Subcutaneous adipose tissue (tissue), 4 donors: ENCODE results near the gene DIAPH3. TPM values are rescaled to one million over a fixed set of nuclear protein-coding genes. Genes with fewer than 3 reads are reported as not detected.

ENCODE experiments used
- total RNA-seq, 4 donors: library from RNA; depleted of rRNA; stranded (reverse); fragments of >200 nt; gene quantifications; one replicate each; pipeline ENCODE4 v1.1.0, GENCODE V29; 2016
- TF ChIP-seq, protein P1 (sequence below): fragments of 450-650 bp; IDR thresholded peaks from one replicate; pipeline ENCODE4 v1.5.1; 2016; ENCODE audit warnings: low read depth, mild to moderate bottlenecking, control low read depth, antibody characterized with exemption, moderate library complexity

Gene DIAPH3, protein sequence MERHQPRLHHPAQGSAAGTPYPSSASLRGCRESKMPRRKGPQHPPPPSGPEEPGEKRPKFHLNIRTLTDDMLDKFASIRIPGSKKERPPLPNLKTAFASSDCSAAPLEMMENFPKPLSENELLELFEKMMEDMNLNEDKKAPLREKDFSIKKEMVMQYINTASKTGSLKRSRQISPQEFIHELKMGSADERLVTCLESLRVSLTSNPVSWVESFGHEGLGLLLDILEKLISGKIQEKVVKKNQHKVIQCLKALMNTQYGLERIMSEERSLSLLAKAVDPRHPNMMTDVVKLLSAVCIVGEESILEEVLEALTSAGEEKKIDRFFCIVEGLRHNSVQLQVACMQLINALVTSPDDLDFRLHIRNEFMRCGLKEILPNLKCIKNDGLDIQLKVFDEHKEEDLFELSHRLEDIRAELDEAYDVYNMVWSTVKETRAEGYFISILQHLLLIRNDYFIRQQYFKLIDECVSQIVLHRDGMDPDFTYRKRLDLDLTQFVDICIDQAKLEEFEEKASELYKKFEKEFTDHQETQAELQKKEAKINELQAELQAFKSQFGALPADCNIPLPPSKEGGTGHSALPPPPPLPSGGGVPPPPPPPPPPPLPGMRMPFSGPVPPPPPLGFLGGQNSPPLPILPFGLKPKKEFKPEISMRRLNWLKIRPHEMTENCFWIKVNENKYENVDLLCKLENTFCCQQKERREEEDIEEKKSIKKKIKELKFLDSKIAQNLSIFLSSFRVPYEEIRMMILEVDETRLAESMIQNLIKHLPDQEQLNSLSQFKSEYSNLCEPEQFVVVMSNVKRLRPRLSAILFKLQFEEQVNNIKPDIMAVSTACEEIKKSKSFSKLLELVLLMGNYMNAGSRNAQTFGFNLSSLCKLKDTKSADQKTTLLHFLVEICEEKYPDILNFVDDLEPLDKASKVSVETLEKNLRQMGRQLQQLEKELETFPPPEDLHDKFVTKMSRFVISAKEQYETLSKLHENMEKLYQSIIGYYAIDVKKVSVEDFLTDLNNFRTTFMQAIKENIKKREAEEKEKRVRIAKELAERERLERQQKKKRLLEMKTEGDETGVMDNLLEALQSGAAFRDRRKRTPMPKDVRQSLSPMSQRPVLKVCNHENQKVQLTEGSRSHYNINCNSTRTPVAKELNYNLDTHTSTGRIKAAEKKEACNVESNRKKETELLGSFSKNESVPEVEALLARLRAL
- total RNA-seq = 1 to 10 TPM in 1 of 4 donors, under 1 TPM in 2, not detected in 1; 0.38 to 1.5 (median 0.66) TPM

DNA sequence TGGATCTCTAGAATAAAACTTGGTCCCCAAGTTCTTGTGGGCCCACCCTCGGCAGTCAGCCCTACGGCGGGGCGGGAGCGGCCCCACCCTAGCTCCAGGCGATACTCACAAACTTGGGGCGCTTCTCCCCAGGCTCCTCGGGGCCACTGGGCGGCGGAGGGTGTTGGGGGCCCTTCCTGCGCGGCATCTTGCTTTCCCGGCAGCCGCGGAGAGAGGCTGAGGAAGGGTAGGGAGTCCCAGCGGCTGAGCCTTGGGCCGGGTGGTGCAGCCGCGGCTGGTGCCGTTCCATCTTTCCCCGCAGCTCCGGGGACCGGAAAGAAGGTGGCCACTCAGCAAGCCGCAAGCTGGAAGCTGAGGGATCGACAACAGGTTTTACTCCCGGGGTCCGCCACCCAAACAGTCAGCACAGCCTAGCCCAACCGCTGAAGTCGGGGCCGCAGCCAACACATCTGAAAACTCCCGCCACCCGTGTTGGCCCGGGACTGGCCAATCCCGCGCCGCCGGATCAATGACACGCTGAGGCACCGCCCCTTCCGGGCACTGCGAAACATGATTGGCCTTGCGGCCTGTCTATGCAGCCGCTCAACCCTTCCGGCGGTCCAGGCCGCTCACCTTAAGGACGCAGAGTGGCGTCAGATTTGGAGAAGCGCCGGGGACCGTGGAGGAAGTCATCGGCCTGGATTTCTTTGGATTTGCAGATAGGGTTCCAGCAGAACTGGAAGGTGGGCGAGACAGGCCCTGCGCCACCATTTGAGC, at the start of gene DIAPH3:
DIAPH3 (minus strand) TSS at position 451 of the 756 bp plus-strand sequence; CDS start at position 289, 162 bp downstream.
- TF ChIP-seq, protein P1, sequence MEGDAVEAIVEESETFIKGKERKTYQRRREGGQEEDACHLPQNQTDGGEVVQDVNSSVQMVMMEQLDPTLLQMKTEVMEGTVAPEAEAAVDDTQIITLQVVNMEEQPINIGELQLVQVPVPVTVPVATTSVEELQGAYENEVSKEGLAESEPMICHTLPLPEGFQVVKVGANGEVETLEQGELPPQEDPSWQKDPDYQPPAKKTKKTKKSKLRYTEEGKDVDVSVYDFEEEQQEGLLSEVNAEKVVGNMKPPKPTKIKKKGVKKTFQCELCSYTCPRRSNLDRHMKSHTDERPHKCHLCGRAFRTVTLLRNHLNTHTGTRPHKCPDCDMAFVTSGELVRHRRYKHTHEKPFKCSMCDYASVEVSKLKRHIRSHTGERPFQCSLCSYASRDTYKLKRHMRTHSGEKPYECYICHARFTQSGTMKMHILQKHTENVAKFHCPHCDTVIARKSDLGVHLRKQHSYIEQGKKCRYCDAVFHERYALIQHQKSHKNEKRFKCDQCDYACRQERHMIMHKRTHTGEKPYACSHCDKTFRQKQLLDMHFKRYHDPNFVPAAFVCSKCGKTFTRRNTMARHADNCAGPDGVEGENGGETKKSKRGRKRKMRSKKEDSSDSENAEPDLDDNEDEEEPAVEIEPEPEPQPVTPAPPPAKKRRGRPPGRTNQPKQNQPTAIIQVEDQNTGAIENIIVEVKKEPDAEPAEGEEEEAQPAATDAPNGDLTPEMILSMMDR = no peak

DNA sequence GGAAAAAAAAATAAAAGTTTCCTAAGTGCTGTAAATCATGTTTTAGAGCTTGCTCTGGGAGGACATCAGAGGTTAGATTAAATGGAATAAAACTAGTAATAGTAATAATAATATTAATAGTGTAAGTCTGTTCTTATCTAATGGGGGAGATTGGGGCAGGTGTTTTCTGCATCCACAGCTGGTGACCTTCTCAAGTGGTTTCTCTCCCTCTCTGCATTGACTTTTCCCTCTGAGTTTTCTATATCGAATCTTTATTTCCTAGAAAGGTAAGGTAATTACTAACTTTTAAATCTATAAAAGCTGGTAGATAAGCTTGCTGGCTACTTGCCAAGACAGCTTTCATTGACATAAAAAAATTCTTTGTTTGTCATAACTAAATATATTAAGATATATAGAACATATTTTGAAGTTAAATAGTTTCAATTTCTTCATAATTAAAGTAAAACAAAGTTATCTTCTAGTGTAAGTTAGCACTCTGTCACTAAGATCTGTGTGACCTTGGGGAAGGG, 49.6 kb upstream of the DIAPH3 start:
- TF ChIP-seq, protein P1 = no peak

GRCh38 chr13:60211548-60211947, 47.8 kb upstream of the DIAPH3 start:
- TF ChIP-seq, protein P1 = no peak

DNA sequence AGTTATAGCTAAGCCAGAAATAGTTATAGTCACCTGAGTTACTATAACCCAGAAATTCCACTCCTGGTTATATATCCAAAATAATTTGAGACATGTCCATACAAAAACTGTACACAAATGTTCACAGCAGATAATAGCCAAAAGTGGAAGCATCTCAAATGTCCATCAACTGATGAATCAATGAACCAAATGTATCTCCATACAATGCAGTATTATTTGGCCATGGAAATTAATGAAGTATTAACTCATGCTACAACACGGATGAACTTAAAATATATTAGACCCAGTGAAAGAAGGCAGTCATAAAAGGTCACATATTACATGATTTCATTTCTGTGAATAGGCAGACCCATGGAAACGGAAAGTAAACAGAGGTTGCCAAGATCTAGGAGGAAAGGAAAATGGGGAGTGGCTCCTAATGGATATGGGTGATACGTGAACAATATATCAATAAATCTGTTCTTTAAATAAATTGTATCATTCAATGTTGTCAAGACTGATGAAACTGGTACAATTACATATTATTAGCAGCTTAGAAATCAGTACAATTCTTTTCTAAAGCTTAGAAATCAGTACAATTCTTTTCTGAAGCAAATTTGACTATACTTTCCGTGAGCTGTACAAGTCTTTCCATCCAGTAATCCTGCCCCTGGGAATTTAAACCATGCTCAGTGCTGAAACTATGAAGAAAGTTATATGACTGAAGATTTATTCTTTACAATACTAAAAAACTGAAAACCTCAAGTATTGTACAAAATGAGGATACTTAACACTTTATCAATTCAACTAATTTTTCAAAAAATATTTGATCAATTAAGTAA, 47.0 kb upstream of the DIAPH3 start:
- TF ChIP-seq, protein P1 = no peak

- TF ChIP-seq, protein P1 = no peak
Measured at GRCh38 chr13:60201286-60201685, 37.6 kb upstream of the DIAPH3 start.

- TF ChIP-seq, protein P1 = no peak
Measured at GRCh38 chr13:60182907-60183306, 19.2 kb upstream of the DIAPH3 start.
